Naive thymus-derived CD4-positive, alpha-beta T cell (primary cell): Measurements from ENCODE around the gene ESYT3. TPM values are rescaled to one million over a fixed set of nuclear protein-coding genes. Genes with fewer than 3 reads are reported as not detected.

ENCODE experiments used
- ATAC-seq: fragments of 150-1000 bp; cut with Tn5 transposase; 2 replicates; pipeline ENCODE4 v1.10.0; 2021; ENCODE audit warnings: mild to moderate bottlenecking, moderate library complexity
- CTCF ChIA-PET: fragments of 350-600 bp; sonication (Branson Sonifier 250); formaldehyde crosslinking; loops from one replicate; lab custom pipeline; 2021; ENCODE audit warnings: antibody characterized with exemption; lab: Charles Lee
- POLR2A ChIA-PET: fragments of 350-600 bp; sonication (Branson Sonifier 250); formaldehyde crosslinking; loops from one replicate; lab custom pipeline; 2021; ENCODE audit warnings: antibody characterized with exemption, inconsistent platforms; lab: Charles Lee
- DNase-seq, 9 donors: peaks; one replicate each; pipeline versions ENCODE4 v3.0.0 to v3.0.0-alpha.2; 2020 to 2022; ENCODE audit warnings: mixed read lengths in 1 of 9
- H3K27ac ChIP-seq: one replicate; pipeline ENCODE4 v1.7.0; 2013; ENCODE audit warnings: mild to moderate bottlenecking, low read depth, low read length, moderate library complexity
- H3K27me3 ChIP-seq, 2 donors: one replicate each; pipeline ENCODE4 v1.7.0; 2013; ENCODE audit warnings: low read length in 2 of 2, mild to moderate bottlenecking in 2 of 2, moderate library complexity in 2 of 2; ENCODE audit not compliant: control insufficient read depth in 2 of 2, insufficient read depth in 2 of 2
- H3K36me3 ChIP-seq, 3 experiments: 1 replicate in 2 of 3; 2 replicates in 1 of 3; pipeline ENCODE4 v1.7.0; 2013; ENCODE audit warnings: low read length in 3 of 3, mild to moderate bottlenecking in 3 of 3, moderate library complexity in 1 of 3; ENCODE audit not compliant: insufficient read depth in 3 of 3, control insufficient read depth in 2 of 3
- H3K4me1 ChIP-seq, 2 donors: one replicate each; pipeline ENCODE4 v1.7.0; 2013; ENCODE audit warnings: low read length in 2 of 2, mild to moderate bottlenecking in 2 of 2, moderate library complexity in 1 of 2; ENCODE audit not compliant: control insufficient read depth in 2 of 2, insufficient read depth in 2 of 2
- H3K4me3 ChIP-seq: 2 replicates; pipeline ENCODE4 v1.7.0; 2013; ENCODE audit warnings: mild to moderate bottlenecking, low read length
- H3K9me3 ChIP-seq, 3 experiments: 1 replicate in 2 of 3; 2 replicates in 1 of 3; pipeline ENCODE4 v1.7.0; 2013; ENCODE audit warnings: low read length in 3 of 3; ENCODE audit not compliant: control insufficient read depth in 2 of 3
- H3K27ac Mint-ChIP-seq, 9 donors: one replicate each; pipeline ENCODE4 v1.8.0; 2020 to 2022; ENCODE audit warnings: mixed read lengths in 9 of 9, mild to moderate bottlenecking in 8 of 9, moderate library complexity in 5 of 9, inconsistent platforms in 2 of 9
- H3K27me3 Mint-ChIP-seq, 5 donors: one replicate each; pipeline ENCODE4 v1.8.0; 2021 to 2022; ENCODE audit warnings: mixed read lengths in 5 of 5, mild to moderate bottlenecking in 1 of 5
- H3K36me3 Mint-ChIP-seq, 5 donors: one replicate each; pipeline ENCODE4 v1.8.0; 2020 to 2022; ENCODE audit warnings: mixed read lengths in 5 of 5, mild to moderate bottlenecking in 3 of 5, inconsistent platforms in 1 of 5
- H3K4me1 Mint-ChIP-seq, 7 donors: one replicate each; pipeline ENCODE4 v1.8.0; 2020 to 2022; ENCODE audit warnings: mixed read lengths in 7 of 7, mild to moderate bottlenecking in 3 of 7, inconsistent platforms in 1 of 7
- H3K4me3 Mint-ChIP-seq, 10 donors: one replicate each; pipeline ENCODE4 v1.8.0; 2020 to 2022; ENCODE audit warnings: mild to moderate bottlenecking in 10 of 10, mixed read lengths in 10 of 10, moderate library complexity in 6 of 10, inconsistent platforms in 2 of 10
- H3K9me3 Mint-ChIP-seq, 11 donors: one replicate each; pipeline ENCODE4 v1.8.0; 2020 to 2022; ENCODE audit warnings: mixed read lengths in 11 of 11, mild to moderate bottlenecking in 4 of 11, inconsistent platforms in 1 of 11, moderate library complexity in 1 of 11
- intact Hi-C, 2 donors: fragments of 100-400 bp; cut with micrococcal nuclease; formaldehyde crosslinking; loops; one replicate each; pipeline ENCODE4 v1.15.1; 2023
- polyA plus RNA-seq, 2 donors: library from polyadenylated mRNA; unstranded; fragments of 300-500 nt; fragmentation: Illumina TruSeq; gene quantifications; one replicate each; pipeline ENCODE4 v1.2.3, GENCODE V29; 2021
- total RNA-seq, 6 experiments: library from RNA in 5 of 6; stranded (reverse) in 5 of 6; gene quantifications; 1 replicate in 5 of 6; 2 replicates in 1 of 6; pipeline ENCODE4 v1.2.3 and lab custom pipeline; 2021 to 2026

ESYT3 gene
- total and polyA plus RNA-seq, 7 experiments from 2014 or later, result 0.14 to 0.41 (median 0.32) TPM; not detected in 4

GRCh38 chr3:138432576-138433240 lies 1.7 kb upstream of the ESYT3 start:
- CTCF ChIA-PET, result no interaction called here

GRCh38 chr3:138433892-138434275 lies 532 bp upstream of the ESYT3 start:
- Histone ChIP-seq H3K27me3 (no peaks in the 10 kb centered on the region), H3K9me3 (no peaks in the 10 kb centered on the region), H3K4me1 (no peaks in the 10 kb centered on the region), H3K36me3 (no peaks in the 10 kb centered on the region), H3K4me3 (no peak overlapping the region), H3K27ac (no peak overlapping the region)
- no peak for DNase-seq
- Mint-ChIP-seq H3K36me3 (peaks cover 0 to 5% (median 0%) of the 10 kb centered on the region in 5 donors), H3K27me3 (peaks cover 40 to 73% (median 60%) of the 10 kb centered on the region in 5 donors), H3K27ac (peak overlapping the region in 1 of 9 donors; percentile 5), H3K9me3 (peaks cover 0 to 2% (median 0%) of the 10 kb centered on the region in 11 donors), H3K4me3 (peak overlapping the region; percentile 48 to 87 (median 66)), H3K4me1 (peaks cover 0 to 20% (median 12%) of the 10 kb centered on the region in 7 donors)
- intact Hi-C loops, result loop anchor here in 1 of 2 donors (1.0 kb wide), 1 partner anchor 160 kb away; the partner anchor contains the start of gene CEP70
- CTCF ChIA-PET, result no interaction called here
- POLR2A ChIA-PET, result no interaction called here
- no peak for ATAC-seq

More at GRCh38 chr3:138432576-138433240, 1.7 kb upstream of the ESYT3 start:
- no peak for DNase-seq
- Mint-ChIP-seq H3K9me3 (peaks cover 0 to 2% (median 0%) of the 10 kb centered on the region in 11 donors), H3K27ac (no peak overlapping the region), H3K4me3 (peak overlapping the region in 1 of 10 donors; percentile 76), H3K27me3 (peaks cover 40 to 68% (median 50%) of the 10 kb centered on the region in 5 donors), H3K4me1 (peaks cover 0 to 20% (median 12%) of the 10 kb centered on the region in 7 donors), H3K36me3 (peaks cover 0 to 5% (median 0%) of the 10 kb centered on the region in 5 donors)
- POLR2A ChIA-PET, result no interaction called here
- intact Hi-C loops, result no loop called here
- ATAC-seq, result no peak
- no peak overlapping the region for H3K4me3 ChIP-seq
- H3K27ac ChIP-seq, result no peak overlapping the region
- H3K4me1 ChIP-seq, result no peaks in the 10 kb centered on the region
- no peaks in the 10 kb centered on the region for H3K27me3 ChIP-seq
- H3K9me3 ChIP-seq, result no peaks in the 10 kb centered on the region
- H3K36me3 ChIP-seq, result no peaks in the 10 kb centered on the region

- Histone ChIP-seq H3K4me1 (no peaks in the 10 kb centered on the region), H3K9me3 (no peaks in the 10 kb centered on the region), H3K27me3 (no peaks in the 10 kb centered on the region), H3K36me3 (no peaks in the 10 kb centered on the region), H3K27ac (no peak overlapping the region), H3K4me3 (peak overlapping the region; percentile 37)
- no peak overlapping the region for H3K27ac Mint-ChIP-seq
- peaks cover 0 to 20% (median 12%) of the 10 kb centered on the region in 7 donors for H3K4me1 Mint-ChIP-seq
- H3K4me3 Mint-ChIP-seq, result peak overlapping the region; percentile 47 to 76 (median 68)
- intact Hi-C loops, result loop anchor here in 1 of 2 donors (1.0 kb wide), 1 partner anchor 159 kb away; the partner anchor contains the start of gene CEP70
- peaks cover 0 to 5% (median 0%) of the 10 kb centered on the region in 5 donors for H3K36me3 Mint-ChIP-seq
- ChIA-PET POLR2A (no interaction called here), CTCF (interaction anchor here (0.6 kb wide), 1 partner anchor 501 kb away, joined by 3 read pairs; no protein-coding TSS in a partner anchor)
- DNase-seq (peak in 1 of 9 donors; percentile 5), ATAC-seq (peak; percentile 25)
- peaks cover 40 to 65% (median 61%) of the 10 kb centered on the region in 5 donors for H3K27me3 Mint-ChIP-seq
- H3K9me3 Mint-ChIP-seq, result peaks cover 0 to 2% (median 0%) of the 10 kb centered on the region in 11 donors
These were observed 708 bp downstream of the ESYT3 start for GRCh38 chr3:138434875-138435772.

DNA sequence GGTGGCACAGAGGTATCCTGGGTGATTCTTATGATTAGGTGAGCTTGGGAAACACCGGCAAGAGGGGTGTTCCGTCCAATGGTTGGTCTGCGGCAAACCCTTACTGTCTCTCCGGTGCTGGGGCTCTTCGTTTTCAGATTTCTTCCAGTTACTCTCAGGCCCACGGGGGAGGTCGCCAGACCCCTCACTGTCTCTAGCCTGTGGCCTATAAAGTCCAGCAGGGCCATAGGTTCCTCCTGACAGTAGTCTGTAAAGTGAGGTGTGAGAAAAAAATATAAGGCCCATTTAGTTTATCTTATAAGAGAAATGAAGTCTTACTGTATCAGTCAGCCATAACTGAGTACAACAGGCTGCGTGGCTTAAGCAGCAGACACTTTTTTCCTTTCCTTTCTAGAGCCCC lies 1.4 kb downstream of the ESYT3 start:
- H3K27me3 ChIP-seq, result no peaks in the 10 kb centered on the region

GRCh38 chr3:138437281-138437680 lies 2.9 kb downstream of the ESYT3 start:
- H3K4me1 Mint-ChIP-seq, result peaks cover 0 to 20% (median 12%) of the 10 kb centered on the region in 7 donors
- H3K4me3 Mint-ChIP-seq, result no peak overlapping the region
- Histone ChIP-seq H3K4me3 (no peak overlapping the region), H3K36me3 (no peaks in the 10 kb centered on the region), H3K4me1 (no peaks in the 10 kb centered on the region), H3K27ac (no peak overlapping the region), H3K27me3 (no peaks in the 10 kb centered on the region), H3K9me3 (no peaks in the 10 kb centered on the region)
- ATAC-seq (no peak), DNase-seq (no peak)
- intact Hi-C loops, result no loop called here
- ChIA-PET CTCF (interaction anchor here (0.6 kb wide), 1 partner anchor 43 kb away, joined by 3 read pairs; no protein-coding TSS in a partner anchor), POLR2A (no interaction called here)
- H3K36me3 Mint-ChIP-seq, result no peaks in the 10 kb centered on the region
- H3K27ac Mint-ChIP-seq, result no peak overlapping the region
- peaks cover 0 to 2% (median 0%) of the 10 kb centered on the region in 11 donors for H3K9me3 Mint-ChIP-seq
- H3K27me3 Mint-ChIP-seq, result peaks cover 28 to 53% (median 50%) of the 10 kb centered on the region in 5 donors

More for the DNA sequence above, 1.4 kb downstream of the ESYT3 start:
- Histone ChIP-seq H3K4me3 (no peak overlapping the region), H3K4me1 (no peaks in the 10 kb centered on the region), H3K9me3 (no peaks in the 10 kb centered on the region), H3K27ac (no peak overlapping the region), H3K36me3 (no peaks in the 10 kb centered on the region)
- Mint-ChIP-seq H3K4me1 (peaks cover 0 to 20% (median 12%) of the 10 kb centered on the region in 7 donors), H3K4me3 (peak overlapping the region; percentile 33 to 71 (median 54)), H3K36me3 (peaks cover 0 to 5% (median 0%) of the 10 kb centered on the region in 5 donors), H3K27ac (no peak overlapping the region), H3K27me3 (peaks cover 40 to 63% (median 57%) of the 10 kb centered on the region in 5 donors), H3K9me3 (peaks cover 0 to 2% (median 0%) of the 10 kb centered on the region in 11 donors)
- DNase-seq (no peak), ATAC-seq (no peak)
- CTCF ChIA-PET, result no interaction called here
- intact Hi-C loops, result no loop called here
- POLR2A ChIA-PET, result no interaction called here

GRCh38 chr3:138438896-138439295 lies 4.5 kb downstream of the ESYT3 start:
- no peak overlapping the region for H3K4me3 Mint-ChIP-seq
- DNase-seq, result no peak
- POLR2A ChIA-PET, result no interaction called here
- H3K27ac ChIP-seq, result no peak overlapping the region
- H3K27me3 Mint-ChIP-seq, result peaks cover 15 to 44% (median 34%) of the 10 kb centered on the region in 5 donors
- intact Hi-C loops, result no loop called here
- peaks cover 0 to 12% (median 8%) of the 10 kb centered on the region in 7 donors for H3K4me1 Mint-ChIP-seq
- CTCF ChIA-PET, result interaction anchor here (0.9 kb wide), 1 partner anchor 22 kb away, joined by 3 read pairs; no protein-coding TSS in a partner anchor
- no peak overlapping the region for H3K27ac Mint-ChIP-seq
- H3K36me3 ChIP-seq, result no peaks in the 10 kb centered on the region
- H3K9me3 Mint-ChIP-seq, result peaks cover 0 to 2% (median 0%) of the 10 kb centered on the region in 11 donors
- no peaks in the 10 kb centered on the region for H3K36me3 Mint-ChIP-seq
- no peaks in the 10 kb centered on the region for H3K9me3 ChIP-seq
- no peaks in the 10 kb centered on the region for H3K4me1 ChIP-seq
- ATAC-seq, result no peak
- H3K4me3 ChIP-seq, result no peak overlapping the region
- H3K27me3 ChIP-seq, result no peaks in the 10 kb centered on the region
